Osteocyte (in vitro differentiated cells): Measurements from ENCODE around the gene TTC34. TPM values are rescaled to one million over a fixed set of nuclear protein-coding genes. Genes with fewer than 3 reads are reported as not detected.

Source experiments
- DNase-seq: peaks from one replicate; pipeline ENCODE4 v3.0.0; 2021; ENCODE audit warnings: mixed read lengths; ENCODE audit not compliant: unreplicated experiment; ENCODE audit errors: extremely low spot score
- H3K27ac Mint-ChIP-seq: one replicate; pipeline ENCODE4 v1.8.0; 2021; ENCODE audit warnings: mild to moderate bottlenecking, mixed read lengths; ENCODE audit not compliant: unreplicated experiment
- H3K27me3 Mint-ChIP-seq: one replicate; pipeline ENCODE4 v1.8.0; 2021; ENCODE audit warnings: mixed read lengths; ENCODE audit not compliant: unreplicated experiment
- H3K36me3 Mint-ChIP-seq: one replicate; pipeline ENCODE4 v1.8.0; 2021; ENCODE audit warnings: mixed read lengths; ENCODE audit not compliant: unreplicated experiment
- H3K4me1 Mint-ChIP-seq: one replicate; pipeline ENCODE4 v1.8.0; 2021; ENCODE audit warnings: mixed read lengths; ENCODE audit not compliant: unreplicated experiment
- H3K4me3 Mint-ChIP-seq: one replicate; pipeline ENCODE4 v1.8.0; 2021; ENCODE audit warnings: mild to moderate bottlenecking, moderate library complexity, mixed read lengths; ENCODE audit not compliant: unreplicated experiment
- H3K9me3 Mint-ChIP-seq: one replicate; pipeline ENCODE4 v1.8.0; 2021; ENCODE audit warnings: mixed read lengths; ENCODE audit not compliant: unreplicated experiment
- total RNA-seq: library from RNA; stranded (reverse); gene quantifications from 2 replicates; pipeline ENCODE4 v1.2.1, GENCODE V29; 2021
- TF ChIP-seq, protein P1 (sequence below): fragments of 200-600 bp; sonication (generic); IDR thresholded peaks from 2 replicates; pipeline ENCODE4 v1.5.0; 2021; ENCODE audit warnings: antibody characterized with exemption, mild to moderate bottlenecking, moderate library complexity

Gene TTC34
- total RNA-seq, 1 donor from 2014 or later: 1.7 TPM

DNA sequence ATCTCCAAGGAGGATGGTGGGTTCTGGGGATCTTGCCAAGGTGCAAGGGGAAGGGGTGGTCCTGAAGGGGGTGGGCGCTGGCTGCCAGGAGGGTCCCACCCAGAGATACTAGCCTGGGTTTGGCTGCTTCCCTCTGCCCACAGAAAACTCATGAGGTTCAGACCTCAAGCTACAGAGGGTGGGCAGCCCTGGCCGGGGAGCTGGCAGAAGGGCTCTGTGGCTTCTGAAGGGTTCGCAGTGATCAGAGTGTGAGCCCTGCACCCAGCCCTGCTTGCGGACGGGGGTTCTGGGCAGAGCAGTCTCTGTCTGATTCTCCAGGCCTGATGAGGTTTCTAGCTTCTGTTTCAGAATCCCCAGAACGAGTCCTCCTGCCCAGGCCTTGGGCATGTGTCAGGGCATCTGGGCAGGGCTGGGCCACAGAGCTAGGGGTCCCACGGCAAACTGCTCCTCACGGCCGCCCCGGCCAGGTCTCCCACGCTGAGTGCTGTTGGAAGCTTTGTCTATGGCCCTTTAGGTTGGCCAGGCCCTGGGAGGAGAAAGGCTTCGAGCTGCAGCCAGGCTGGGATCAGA lies 168.0 kb downstream of the TTC34 start:
- H3K4me1 Mint-ChIP-seq: no peaks in the 10 kb centered on the region
- H3K36me3 Mint-ChIP-seq: no peaks in the 10 kb centered on the region
- TF ChIP-seq, protein P1, sequence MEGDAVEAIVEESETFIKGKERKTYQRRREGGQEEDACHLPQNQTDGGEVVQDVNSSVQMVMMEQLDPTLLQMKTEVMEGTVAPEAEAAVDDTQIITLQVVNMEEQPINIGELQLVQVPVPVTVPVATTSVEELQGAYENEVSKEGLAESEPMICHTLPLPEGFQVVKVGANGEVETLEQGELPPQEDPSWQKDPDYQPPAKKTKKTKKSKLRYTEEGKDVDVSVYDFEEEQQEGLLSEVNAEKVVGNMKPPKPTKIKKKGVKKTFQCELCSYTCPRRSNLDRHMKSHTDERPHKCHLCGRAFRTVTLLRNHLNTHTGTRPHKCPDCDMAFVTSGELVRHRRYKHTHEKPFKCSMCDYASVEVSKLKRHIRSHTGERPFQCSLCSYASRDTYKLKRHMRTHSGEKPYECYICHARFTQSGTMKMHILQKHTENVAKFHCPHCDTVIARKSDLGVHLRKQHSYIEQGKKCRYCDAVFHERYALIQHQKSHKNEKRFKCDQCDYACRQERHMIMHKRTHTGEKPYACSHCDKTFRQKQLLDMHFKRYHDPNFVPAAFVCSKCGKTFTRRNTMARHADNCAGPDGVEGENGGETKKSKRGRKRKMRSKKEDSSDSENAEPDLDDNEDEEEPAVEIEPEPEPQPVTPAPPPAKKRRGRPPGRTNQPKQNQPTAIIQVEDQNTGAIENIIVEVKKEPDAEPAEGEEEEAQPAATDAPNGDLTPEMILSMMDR: no peak
- H3K27me3 Mint-ChIP-seq: peaks cover 17% of the 10 kb centered on the region
- no peak overlapping the region for H3K27ac Mint-ChIP-seq
- no peak for DNase-seq
- no peak overlapping the region for H3K4me3 Mint-ChIP-seq
- H3K9me3 Mint-ChIP-seq: peaks cover 10% of the 10 kb centered on the region

DNA sequence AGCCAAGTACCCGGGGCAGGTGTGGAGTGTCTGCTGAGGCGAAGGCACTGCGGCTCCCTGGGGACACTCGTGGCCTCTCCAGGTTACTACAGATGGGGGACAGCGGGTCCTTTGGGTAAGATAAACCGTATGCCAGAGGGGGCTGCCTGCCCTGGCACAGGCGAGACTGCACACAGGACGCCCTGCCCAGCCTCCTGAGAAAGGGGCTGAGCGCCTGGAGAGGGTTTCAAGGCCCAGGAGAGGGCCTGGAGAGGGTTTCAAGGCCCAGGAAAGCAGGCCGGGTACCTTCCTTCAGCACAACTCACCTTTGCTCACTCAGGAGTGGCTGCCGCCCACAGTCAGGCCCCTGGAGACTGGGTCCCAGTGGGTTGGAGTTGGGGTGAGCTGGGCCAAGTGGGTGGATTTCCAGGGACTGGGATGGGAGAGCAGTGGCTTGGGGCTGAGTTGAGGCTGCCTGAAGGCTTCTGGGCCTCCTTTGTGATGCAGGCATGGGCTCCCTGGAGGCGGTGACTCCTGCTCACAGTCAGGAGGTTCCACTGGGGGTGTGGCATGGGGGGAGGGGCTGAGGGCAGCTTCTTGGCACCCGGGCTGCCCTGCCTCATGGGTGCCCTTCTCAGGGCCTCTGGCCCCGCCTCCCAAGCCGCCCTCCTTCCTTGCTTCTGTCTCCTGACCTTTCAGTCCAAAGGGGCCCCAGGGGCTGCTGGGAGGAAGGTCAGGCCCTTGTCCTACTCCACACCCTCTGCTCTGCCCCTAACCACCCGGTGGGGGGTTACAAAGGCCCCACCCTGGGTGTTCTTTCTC lies 168.7 kb downstream of the TTC34 start, which contains the start of gene MMEL1:
TSS of gene MMEL1 (minus strand) at position 456 of the 801 bp plus-strand sequence. CDS start 3,532 bp downstream, outside the sequence.
- no peak for DNase-seq
- Mint-ChIP-seq H3K9me3 (peaks cover 10% of the 10 kb centered on the region), H3K4me3 (no peak within 1 kb of the TSS), H3K4me1 (no peaks in the 10 kb centered on the region), H3K36me3 (no peaks in the 10 kb centered on the region), H3K27ac (no peak within 1 kb of the TSS), H3K27me3 (peaks cover 24% of the 10 kb centered on the region)
- TF ChIP-seq, protein P1: no peak

DNA sequence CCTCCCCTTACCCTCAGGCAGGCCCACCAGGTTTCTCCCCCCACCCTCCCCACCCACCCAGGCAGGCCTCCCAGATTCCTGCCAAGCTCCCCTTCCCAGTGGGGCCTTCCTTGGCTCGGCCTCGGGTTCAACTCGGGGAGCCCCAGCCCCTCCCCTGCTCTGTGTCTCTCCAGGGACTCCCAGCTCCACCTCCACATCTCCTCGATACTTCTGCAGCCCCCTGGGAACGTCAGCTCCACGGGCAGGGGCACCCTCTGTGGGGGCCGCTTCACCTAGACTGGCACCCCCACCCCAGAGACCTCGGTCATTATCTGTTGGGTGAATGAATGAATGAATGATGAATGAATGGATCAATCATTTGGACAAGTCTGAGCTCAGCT lies 169.5 kb downstream of the TTC34 start:
- TF ChIP-seq, protein P1: no peak
- no peak for DNase-seq
- H3K27ac Mint-ChIP-seq: no peak overlapping the region
- H3K4me1 Mint-ChIP-seq: no peaks in the 10 kb centered on the region
- H3K9me3 Mint-ChIP-seq: peaks cover 9% of the 10 kb centered on the region
- H3K27me3 Mint-ChIP-seq: peaks cover 31% of the 10 kb centered on the region
- no peaks in the 10 kb centered on the region for H3K36me3 Mint-ChIP-seq
- no peak overlapping the region for H3K4me3 Mint-ChIP-seq

DNA sequence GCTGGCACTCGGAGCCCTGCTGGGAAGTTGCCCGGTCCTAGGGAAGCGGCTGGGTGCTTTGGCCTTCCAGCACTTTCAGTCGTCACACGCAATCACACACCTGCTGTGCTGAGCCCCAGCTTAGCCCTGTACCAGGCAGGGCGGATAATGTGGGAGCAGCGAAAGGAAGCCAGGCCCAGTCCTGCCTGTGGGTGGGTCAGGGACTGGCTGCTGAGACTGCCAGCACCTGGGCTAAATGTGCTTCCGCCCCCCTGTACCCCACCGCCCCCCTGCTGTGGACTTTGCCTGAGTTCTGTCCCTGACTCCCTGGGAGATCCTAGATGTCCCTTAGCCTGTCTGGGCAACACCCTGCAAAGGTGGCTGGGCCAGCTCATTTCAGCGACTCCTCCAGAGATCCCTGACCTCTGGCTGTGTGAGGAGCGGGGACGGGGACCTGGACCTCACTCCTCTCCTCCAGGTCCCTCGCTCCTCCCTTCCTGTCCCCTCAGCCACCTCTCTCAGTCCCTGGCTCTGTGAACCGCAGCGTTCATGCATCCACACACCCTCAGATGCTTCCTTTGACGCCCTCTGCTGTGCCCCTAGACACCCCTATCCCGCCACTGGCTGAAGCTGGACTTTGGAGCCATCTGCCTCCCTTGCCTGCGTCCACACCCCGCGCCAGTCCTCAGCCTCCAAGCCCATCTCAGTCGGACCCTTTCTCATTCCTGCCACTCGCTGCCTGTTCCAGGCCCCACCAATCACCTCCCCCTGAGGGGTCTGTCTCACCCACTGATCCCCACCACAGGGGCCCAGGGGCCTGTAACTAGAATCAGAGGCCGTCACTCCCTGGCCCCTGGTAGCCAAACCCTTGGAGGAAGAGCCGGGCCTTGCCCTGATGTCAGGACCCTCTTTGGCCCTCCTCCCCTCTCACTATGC lies 170.1 kb downstream of the TTC34 start:
- TF ChIP-seq, protein P1: no peak
- DNase-seq: no peak
- Mint-ChIP-seq H3K9me3 (peaks cover 4% of the 10 kb centered on the region), H3K36me3 (no peaks in the 10 kb centered on the region), H3K27ac (no peak overlapping the region), H3K27me3 (peaks cover 36% of the 10 kb centered on the region), H3K4me3 (no peak overlapping the region), H3K4me1 (no peaks in the 10 kb centered on the region)
